ENCODE data around the gene TOR1AIP1.
"Not testable (repeated sequence)": the region's sequence is repeated elsewhere in the genome, so short reads cannot be mapped to it uniquely, and the experiment has no call there.

DNA sequence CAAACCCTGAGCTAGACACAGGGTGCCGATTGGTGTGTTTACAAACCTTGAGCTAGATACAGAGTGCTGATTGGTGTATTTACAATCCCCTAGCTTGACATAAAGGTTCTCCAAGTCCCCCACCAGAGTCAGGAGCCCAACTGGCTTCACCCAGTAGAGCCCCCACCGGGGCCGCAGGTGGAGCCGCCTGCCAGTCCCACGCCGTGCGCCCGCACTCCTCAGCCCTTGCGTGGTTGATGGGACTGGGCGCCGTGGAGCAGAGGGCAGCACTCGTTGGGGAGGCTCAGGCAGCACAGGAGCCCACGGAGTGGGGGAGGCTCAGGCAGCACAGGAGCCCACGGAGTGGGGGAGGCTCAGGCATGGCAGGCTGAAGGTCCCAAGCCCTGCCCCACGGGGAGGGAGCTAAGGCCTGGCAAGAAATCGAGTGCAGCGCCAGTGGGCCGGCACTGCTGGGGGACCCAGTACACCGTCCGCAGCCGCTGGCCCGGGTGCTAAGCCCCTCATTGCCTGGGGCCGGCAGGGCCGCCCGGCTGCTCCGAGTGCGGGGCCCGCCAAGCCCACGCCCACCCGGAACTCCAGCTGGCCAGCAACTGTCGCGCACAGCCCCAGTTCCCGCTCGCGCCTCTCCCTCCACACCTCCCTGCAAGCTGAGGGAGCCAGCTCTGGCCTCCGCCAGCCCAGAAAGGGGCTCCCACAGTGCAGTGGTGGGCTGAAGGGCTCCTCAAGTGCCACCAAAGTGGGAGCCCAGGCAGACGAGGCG lies 45.2 kb upstream of the TOR1AIP1 start:
- TF ChIP-seq, protein P1, sequence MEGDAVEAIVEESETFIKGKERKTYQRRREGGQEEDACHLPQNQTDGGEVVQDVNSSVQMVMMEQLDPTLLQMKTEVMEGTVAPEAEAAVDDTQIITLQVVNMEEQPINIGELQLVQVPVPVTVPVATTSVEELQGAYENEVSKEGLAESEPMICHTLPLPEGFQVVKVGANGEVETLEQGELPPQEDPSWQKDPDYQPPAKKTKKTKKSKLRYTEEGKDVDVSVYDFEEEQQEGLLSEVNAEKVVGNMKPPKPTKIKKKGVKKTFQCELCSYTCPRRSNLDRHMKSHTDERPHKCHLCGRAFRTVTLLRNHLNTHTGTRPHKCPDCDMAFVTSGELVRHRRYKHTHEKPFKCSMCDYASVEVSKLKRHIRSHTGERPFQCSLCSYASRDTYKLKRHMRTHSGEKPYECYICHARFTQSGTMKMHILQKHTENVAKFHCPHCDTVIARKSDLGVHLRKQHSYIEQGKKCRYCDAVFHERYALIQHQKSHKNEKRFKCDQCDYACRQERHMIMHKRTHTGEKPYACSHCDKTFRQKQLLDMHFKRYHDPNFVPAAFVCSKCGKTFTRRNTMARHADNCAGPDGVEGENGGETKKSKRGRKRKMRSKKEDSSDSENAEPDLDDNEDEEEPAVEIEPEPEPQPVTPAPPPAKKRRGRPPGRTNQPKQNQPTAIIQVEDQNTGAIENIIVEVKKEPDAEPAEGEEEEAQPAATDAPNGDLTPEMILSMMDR (IDR thresholded peaks at IDR 0.05), result not testable (repeated sequence)
- TF ChIP-seq EP300, POLR2A, POLR2AphosphoS5 (IDR thresholded peaks at IDR 0.05): not testable (repeated sequence)
